Measurements from ENCODE around the gene CHI3L1. TPM values are rescaled to one million over a fixed set of nuclear protein-coding genes. Genes with fewer than 3 reads are reported as not detected.

The CHI3L1 gene
- total RNA-seq, 4 donors from 2014 or later: 1.3 to 2.1 (median 1.7) TPM; not detected in 1

GRCh38 chr1:203175827-203176241 is 10.7 kb downstream of the CHI3L1 start:
- H3K9me3 ChIP-seq: no peaks in the 10 kb centered on the region
- H3K4me1 ChIP-seq: peaks cover 0 to 7% (median 0%) of the 10 kb centered on the region in 4 donors
- peaks cover 0 to 12% (median 0%) of the 10 kb centered on the region in 4 donors for H3K27me3 ChIP-seq
- no peak overlapping the region for H3K4me3 ChIP-seq
- TF ChIP-seq EP300 (IDR thresholded peaks at IDR 0.05) (no peak), POLR2AphosphoS5 (IDR thresholded peaks at IDR 0.05) (no peak), POLR2A (IDR thresholded peaks at IDR 0.05; ENCODE audit: low read depth) (no peak)
- TF ChIP-seq, protein P1, sequence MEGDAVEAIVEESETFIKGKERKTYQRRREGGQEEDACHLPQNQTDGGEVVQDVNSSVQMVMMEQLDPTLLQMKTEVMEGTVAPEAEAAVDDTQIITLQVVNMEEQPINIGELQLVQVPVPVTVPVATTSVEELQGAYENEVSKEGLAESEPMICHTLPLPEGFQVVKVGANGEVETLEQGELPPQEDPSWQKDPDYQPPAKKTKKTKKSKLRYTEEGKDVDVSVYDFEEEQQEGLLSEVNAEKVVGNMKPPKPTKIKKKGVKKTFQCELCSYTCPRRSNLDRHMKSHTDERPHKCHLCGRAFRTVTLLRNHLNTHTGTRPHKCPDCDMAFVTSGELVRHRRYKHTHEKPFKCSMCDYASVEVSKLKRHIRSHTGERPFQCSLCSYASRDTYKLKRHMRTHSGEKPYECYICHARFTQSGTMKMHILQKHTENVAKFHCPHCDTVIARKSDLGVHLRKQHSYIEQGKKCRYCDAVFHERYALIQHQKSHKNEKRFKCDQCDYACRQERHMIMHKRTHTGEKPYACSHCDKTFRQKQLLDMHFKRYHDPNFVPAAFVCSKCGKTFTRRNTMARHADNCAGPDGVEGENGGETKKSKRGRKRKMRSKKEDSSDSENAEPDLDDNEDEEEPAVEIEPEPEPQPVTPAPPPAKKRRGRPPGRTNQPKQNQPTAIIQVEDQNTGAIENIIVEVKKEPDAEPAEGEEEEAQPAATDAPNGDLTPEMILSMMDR (IDR thresholded peaks at IDR 0.05): no peak
- WGBS: 67% methylated on average over 5 of the region's 9 CpGs
- intact Hi-C loops (cut with DNase I): no loop called here
- DNase-seq (ENCODE audit: extremely low spot score): no peak
- H3K27ac ChIP-seq (replicated peaks in 1 of 4): no peak overlapping the region
- no peaks in the 10 kb centered on the region for H3K36me3 ChIP-seq

DNA sequence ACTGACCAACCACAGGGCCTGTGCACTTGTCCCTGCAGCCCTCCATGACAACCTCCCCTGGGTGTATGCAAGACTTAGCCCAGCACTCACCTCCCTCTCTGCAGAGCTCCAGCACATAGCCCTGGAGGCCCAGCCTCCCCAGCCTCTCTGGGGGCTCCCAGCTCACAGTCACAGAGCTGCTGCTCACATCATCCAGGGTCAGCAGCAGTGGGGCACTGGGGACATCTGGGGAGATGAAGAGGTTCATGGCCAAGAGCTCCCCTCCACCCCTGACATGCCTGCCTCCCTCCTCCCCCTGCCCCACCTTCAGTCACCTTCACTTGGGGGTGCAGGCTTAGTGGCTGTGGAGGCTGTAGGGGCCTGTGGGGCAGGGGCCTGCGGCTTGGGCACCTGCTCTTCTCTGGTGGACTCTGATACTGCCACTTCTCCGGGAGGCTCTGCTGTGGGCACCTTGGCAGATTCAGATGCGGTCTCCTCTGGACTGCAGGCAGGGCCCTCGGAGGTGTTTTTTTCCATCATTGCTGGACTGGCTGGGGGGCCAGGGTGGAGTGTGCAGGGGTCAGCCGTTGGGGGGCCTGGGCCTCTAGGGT is 11.2 kb downstream of the CHI3L1 start, which contains the start of gene MYBPH:
Gene MYBPH, minus strand, starts transcription at position 590 of the 590 bp plus-strand sequence. Its CDS starts 71 bp downstream, at position 519.
- no peak within 1 kb of the TSS for H3K27ac ChIP-seq (replicated peaks in 1 of 4)
- peaks cover 0 to 12% (median 0%) of the 10 kb centered on the region in 4 donors for H3K27me3 ChIP-seq
- peaks cover 0 to 7% (median 0%) of the 10 kb centered on the region in 4 donors for H3K4me1 ChIP-seq
- no peak for TF ChIP-seq POLR2A (IDR thresholded peaks at IDR 0.05; ENCODE audit: low read depth)
- TF ChIP-seq EP300 (IDR thresholded peaks at IDR 0.05): no peak
- TF ChIP-seq POLR2AphosphoS5 (IDR thresholded peaks at IDR 0.05): no peak
- TF ChIP-seq, protein P1 (IDR thresholded peaks at IDR 0.05): no peak
- no peak for DNase-seq (ENCODE audit: extremely low spot score)
- 80% methylated on average over 2 of the region's 5 CpGs for WGBS
- intact Hi-C loops (cut with DNase I): no loop called here
- H3K4me3 ChIP-seq: no peak within 1 kb of the TSS
- no peaks in the 10 kb centered on the region for H3K36me3 ChIP-seq
- H3K9me3 ChIP-seq: no peaks in the 10 kb centered on the region

GRCh38 chr1:203174324-203174985 is 12.0 kb downstream of the CHI3L1 start:
- no peak for TF ChIP-seq EP300 (IDR thresholded peaks at IDR 0.05)
- no peak for TF ChIP-seq POLR2A (IDR thresholded peaks at IDR 0.05; ENCODE audit: low read depth)
- no peak for TF ChIP-seq POLR2AphosphoS5 (IDR thresholded peaks at IDR 0.05)
- TF ChIP-seq, protein P1 (IDR thresholded peaks at IDR 0.05): no peak
- DNase-seq (ENCODE audit: extremely low spot score): no peak
- H3K27me3 ChIP-seq: peaks cover 0 to 12% (median 0%) of the 10 kb centered on the region in 4 donors
- H3K27ac ChIP-seq (replicated peaks in 1 of 4): no peak overlapping the region
- H3K4me1 ChIP-seq: peaks cover 0 to 7% (median 0%) of the 10 kb centered on the region in 4 donors
- H3K9me3 ChIP-seq: no peaks in the 10 kb centered on the region
- intact Hi-C loops (cut with DNase I): loop anchor here (5.0 kb wide), 1 partner anchor 57 kb away; no protein-coding TSS in a partner anchor
- WGBS: 84% methylated on average over 4 of the region's 12 CpGs
- no peak overlapping the region for H3K4me3 ChIP-seq
- H3K36me3 ChIP-seq: no peaks in the 10 kb centered on the region

- Histone ChIP-seq H3K27ac (replicated peaks in 1 of 4) (no peak overlapping the region), H3K36me3 (no peaks in the 10 kb centered on the region), H3K27me3 (peaks cover 0 to 12% (median 0%) of the 10 kb centered on the region in 4 donors), H3K9me3 (no peaks in the 10 kb centered on the region), H3K4me1 (peaks cover 0 to 7% (median 0%) of the 10 kb centered on the region in 4 donors), H3K4me3 (no peak overlapping the region)
- DNase-seq (ENCODE audit: extremely low spot score): no peak
- intact Hi-C loops (cut with DNase I): loop anchor here (5.0 kb wide), 1 partner anchor 56 kb away; no protein-coding TSS in a partner anchor
- TF ChIP-seq, protein P1 (IDR thresholded peaks at IDR 0.05): no peak
- TF ChIP-seq EP300 (IDR thresholded peaks at IDR 0.05) (no peak), POLR2A (IDR thresholded peaks at IDR 0.05; ENCODE audit: low read depth) (no peak), POLR2AphosphoS5 (IDR thresholded peaks at IDR 0.05) (no peak)
- WGBS: 100% methylated on average over 2 of the region's 5 CpGs
Observed at GRCh38 chr1:203173566-203173965, 12.9 kb downstream of the CHI3L1 start.

All from esophagus muscularis mucosa (tissue), 4 donors.